NCI-H1105 (cell line): Measurements from ENCODE around the gene CARD14.

Experiments
- DNase-seq: peaks from one replicate; lab custom pipeline; 2025; lab: John Stamatoyannopoulos, UW

CARD14 gene

DNA sequence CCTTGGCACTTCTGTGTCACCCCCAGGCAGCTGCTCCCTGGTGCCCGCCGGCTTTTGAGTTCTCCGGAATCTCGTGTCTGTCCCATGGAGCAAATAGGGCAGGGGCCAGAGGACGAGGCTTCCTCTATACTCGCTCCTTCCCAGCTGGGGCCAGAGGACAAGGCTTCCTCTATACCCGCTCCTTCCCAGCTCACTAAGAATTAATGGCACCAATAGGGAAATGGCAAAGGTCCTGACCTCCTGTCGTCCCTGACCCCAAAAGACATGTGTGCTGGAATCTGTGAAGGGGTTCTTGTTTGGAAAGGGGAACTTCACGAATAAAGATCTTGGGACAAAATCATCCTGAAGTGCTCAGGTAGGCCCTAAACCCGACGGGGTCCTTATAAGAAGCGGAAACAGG, 42.7 kb downstream of the CARD14 start:
- DNase-seq = no peak

DNA sequence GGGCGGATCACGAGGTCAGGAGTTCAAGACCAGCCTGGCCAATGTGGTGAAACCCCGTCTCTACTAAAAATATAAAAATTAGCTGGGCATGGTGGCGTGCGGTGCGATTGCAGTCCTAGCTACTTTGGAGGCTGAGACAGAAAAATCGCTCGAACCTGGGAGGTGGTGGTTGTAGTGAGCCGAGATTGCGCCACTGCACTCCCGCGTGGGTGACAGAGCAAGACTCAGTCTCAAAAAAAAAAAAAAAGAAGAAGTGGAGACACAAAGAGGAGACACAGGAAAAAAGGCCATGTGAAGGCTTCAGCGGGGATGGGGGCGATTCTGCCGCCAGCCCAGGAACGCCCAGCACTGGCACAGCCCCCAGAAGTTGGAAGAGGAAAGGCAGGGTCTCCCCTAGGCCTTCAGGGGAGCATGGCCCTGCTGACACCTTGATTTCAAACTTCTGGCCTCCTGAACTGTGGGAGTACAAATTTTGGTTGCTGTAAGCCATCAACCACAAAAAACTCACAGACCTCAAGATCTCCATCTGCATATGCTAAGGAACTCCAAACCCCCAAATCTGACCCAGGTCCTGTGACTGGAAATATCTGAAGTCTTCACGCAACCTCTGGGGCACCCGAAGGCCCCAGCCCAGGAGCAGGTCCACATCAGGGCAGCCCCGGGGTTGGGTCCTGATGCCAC, 43.3 kb downstream of the CARD14 start:
- DNase-seq = no peak

DNA sequence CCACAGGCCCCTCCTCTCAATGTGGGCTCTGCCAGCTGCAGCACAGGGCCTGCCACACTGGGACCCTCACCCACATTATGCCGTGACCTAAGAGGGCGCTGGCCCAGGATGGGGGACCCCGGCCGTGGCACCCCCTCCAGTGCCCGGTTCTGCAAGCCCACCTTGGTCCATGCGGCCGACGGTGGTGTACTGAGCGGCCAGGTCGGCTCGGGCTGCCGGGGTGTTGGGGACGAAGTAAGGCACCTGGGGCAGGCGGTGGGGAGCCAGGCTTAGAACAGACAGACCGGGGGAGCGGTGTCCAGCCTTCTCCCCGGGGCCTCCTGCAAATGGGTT, 43.8 kb downstream of the CARD14 start:
- no peak for DNase-seq

- no peak for DNase-seq
Measured at GRCh38 chr17:80214012-80214877, 44.4 kb downstream of the CARD14 start.

DNA sequence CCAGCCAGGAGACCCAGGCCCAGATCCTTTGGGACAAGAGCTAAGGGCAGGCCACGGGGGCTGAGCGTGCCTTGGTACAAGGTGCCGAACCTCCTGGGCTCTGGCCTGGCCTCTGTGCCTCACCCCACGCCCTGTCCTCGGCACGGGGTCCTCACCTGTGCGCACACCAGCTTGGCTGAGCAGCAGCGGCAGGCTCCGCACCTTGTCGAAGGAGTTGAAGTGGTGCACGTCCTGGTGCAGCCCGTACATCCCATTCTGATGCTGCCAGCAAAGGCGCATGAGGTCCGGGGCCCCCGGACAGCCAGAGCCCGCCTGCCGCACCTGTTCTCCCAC, 45.0 kb downstream of the CARD14 start:
- no peak for DNase-seq

DNA sequence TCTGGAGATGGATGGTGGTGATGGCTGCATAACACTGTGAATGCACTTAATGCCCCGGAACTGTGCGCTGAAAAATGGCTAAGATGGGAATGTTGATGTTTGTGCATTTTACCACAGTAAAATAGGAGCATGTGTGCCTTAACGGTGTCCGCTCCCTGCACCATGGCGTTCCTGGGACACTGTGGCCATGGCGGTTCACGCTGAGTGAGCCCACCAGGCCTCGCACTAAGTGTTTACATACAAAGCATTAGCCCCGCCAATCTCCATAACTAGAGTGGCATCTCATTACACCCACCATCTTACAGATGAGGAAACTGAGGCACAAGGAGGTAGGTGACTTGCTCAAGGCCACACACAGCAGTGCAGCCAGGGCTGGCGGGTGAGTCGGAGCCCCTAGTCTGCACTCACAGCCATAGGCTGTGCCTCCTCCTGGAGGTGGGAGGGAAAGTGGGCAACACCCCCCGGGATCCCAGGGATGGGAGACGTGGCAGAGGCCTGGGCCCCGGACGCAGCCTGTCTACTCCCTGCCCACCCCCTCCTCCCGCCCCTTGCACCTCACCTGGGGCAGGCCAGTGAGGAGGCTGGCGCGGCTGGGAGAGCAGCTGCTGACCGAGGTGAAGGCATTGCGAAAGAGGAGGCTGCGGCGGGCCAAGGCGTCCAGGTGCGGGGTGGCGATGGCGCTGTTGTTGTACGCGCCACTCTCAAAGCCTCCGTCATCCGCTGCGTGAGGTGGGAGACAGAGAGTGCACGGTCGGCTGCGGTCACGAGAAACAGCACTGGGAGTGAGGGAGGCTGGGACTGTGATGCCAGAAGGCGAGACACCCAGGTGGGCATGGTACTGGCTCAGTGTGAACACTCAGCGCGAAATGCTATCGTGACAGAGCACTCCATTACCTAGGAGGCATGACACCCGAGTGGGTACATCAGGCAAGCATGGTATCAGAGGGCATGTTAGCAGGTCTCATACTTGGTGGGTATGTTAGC, 46.9 kb downstream of the CARD14 start:
- no peak for DNase-seq

DNA sequence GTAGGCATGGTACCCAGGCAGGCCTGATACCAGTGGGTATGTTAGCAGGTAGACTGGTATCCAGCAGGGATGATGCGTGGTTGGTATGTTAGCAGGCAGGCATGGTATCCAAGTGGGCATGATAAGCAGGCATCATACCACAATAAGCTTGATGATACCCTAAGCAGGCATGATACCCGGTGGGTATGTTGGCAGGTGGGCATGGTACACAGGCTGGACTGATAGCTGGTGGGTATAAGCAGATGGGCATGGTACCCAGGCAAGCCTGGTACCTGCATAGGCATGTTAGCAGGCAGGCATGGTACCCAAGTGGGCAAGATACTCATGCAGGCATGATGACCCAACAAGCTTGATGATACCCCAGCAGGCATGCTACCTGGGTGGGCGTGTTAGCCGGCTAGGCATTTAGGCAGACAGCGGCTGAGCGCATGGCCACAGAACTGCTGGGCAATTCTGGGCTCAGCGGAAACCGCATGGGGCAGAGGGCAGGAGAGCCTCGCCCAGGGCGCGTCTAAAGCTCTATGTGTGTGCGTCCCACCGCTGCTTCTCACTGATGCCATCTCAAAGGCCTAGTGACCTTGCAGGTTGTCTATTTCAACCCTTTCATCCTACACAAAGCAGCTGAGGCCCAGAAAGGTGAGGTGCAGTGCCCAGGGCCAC, 48.0 kb downstream of the CARD14 start:
- no peak for DNase-seq

- DNase-seq = no peak
Measured at GRCh38 chr17:80218391-80218790, 48.6 kb downstream of the CARD14 start.

GRCh38 chr17:80219013-80219762, 49.4 kb downstream of the CARD14 start:
- DNase-seq = peak; percentile 61

DNA sequence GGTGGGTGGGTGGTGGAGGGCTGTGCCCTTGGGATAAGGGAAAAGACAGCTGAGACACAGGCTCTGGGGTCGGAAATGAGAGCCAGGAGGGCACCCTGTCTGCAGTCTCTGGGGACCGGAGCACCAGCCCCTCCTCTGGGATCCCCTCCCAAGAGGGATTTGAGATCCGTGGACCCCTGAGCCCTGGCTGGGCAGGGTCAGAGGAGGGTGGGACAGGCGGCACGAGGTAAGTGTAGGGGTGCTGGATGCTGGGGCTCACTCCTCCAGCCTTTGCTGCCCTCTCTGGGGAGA, 49.9 kb downstream of the CARD14 start:
- DNase-seq = no peak

- peak; percentile 44 for DNase-seq
Measured at GRCh38 chr17:80220054-80220735, 50.4 kb downstream of the CARD14 start, which contains the start of the genes SGSH and SLC26A11. SGSH (minus strand) TSS chr17:80220333; CDS start chr17:80220313, 20 bp downstream. SLC26A11 (plus strand) TSS chr17:80220427; CDS start chr17:80221561, 1,134 bp downstream.

DNA sequence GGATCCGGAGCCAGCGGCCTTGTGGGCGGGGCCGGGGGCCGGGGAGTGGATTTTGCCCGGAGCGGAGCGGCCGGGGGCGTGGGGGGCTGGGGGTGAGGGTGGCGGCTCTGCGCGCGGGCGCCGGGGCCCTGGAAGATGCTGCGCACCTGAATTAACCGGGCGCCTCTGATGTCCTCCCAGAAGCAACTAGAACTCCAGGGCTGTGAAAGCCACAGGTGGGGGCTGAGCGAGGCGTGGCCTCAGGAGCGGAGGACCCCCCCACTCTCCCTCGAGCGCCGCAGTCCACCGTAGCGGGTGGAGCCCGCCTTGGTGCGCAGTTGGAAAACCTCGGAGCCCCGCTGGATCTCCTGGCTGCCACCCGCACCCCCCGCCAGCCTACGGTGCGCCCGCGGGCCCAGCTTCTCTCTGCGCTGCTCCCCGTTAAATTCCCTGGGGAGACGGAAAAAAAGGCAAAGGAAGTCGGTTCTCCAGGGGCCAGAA, 50.9 kb downstream of the CARD14 start:
- DNase-seq = no peak

DNA sequence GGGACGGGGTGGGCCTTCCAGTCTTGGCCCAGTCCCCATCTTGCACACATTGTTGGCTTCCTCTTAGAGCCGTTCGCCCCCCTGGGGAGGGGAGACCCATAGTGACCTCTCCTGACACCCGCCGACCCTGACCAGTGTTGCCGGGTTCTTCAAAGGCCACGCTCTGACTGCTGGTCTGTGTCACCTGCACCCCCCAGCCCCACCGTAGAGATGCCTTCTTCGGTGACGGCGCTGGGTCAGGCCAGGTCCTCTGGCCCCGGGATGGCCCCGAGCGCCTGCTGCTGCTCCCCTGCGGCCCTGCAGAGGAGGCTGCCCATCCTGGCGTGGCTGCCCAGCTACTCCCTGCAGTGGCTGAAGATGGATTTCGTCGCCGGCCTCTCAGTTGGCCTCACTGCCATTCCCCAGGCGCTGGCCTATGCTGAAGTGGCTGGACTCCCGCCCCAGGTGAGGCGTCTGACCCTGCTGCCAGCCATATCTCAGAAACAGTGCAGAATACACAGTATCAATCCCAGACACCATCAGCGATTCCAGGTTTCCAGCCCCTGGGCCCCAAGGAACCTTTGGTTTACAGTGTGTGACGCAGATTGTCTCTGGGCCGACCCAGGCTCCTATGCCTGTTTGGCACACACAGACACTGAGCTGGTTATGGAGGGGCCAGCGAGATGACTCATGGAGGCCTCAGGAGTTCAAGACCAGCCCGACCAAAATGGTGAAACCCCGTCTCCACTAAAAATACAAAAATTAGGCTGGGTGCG, 51.7 kb downstream of the CARD14 start:
- DNase-seq = no peak

DNA sequence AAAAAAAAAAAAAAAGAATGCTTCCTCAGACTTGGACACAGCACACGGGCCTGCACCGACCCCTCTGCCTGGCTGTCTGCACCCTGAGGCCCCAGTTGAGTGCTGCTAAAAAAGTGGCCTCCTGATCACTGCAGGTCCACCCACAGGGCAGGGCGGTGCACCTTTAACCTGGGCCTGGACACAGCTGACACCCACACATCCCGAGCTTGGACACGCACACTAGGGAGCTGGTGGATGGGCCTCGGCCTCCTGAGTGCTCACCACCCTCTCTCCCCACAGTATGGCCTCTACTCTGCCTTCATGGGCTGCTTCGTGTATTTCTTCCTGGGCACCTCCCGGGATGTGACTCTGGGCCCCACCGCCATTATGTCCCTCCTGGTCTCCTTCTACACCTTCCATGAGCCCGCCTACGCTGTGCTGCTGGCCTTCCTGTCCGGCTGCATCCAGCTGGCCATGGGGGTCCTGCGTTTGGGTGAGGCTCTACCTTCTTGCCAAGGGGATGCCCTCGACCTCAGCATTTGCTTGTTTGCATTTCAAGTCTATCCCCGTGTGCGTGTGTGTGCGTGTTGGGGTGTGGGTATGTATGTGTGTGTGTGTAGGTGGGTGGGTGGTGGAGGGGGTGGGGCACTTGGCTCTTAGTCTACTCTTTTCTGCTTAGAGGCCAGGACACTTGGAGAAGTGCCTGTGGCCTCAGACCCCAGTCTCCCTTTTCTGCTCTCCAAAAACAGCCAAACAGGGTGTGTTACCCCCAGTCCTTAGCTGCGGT, 52.7 kb downstream of the CARD14 start:
- no peak for DNase-seq

GRCh38 chr17:80223142-80223815, 53.4 kb downstream of the CARD14 start:
- DNase-seq = no peak

DNA sequence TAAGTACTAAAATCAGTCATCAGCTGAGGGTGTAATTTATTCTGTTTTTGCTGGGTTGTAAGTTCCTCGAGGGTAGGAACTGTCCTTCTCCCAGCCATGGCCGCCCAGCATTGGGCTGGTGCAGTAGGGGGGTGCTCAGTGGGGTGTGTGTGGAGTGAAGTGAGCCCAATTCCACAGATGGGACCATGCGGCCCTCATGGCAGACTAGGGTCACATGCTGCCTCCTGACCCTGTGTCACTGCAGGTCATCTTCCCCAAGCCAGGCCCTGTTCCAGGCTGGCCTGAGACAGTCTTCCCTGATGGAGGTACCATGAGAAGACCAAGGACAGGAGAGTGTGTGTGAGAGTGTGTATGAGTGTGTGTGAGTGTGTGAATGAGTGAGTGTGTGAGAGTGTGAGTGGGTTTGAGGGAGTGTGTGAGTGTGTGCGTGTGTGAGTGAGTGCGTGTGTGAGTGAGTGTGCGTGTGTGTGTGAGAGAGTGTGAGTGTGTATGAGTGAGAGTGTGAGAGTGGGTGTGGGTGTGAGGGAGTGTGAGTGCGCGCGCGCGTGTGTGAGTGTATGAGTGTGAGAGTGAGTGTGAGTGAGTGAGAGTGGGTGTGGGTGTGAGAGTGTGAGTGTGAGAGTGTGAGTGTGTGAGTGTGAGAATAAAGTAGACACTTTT, 54.1 kb downstream of the CARD14 start:
- DNase-seq = no peak

DNA sequence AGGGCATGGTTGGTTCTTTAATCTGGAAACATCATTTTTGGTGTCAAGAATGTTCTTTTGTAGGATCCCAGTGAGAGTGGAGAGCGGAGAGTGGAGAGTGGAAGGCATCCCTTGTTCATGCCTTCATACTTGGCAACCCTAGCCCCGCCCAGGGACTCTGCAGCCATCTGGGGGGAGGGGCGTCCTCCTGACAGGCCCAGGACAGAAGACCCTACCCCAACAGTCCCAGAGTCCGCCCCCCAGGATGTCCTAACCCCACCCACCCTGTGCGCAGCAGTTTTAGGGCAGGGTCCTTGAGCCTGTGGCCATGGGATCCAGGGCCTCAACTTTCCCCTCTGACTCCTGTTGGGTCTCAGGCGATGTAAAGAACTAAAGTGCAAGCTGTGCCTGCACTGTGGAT, 54.9 kb downstream of the CARD14 start:
- no peak for DNase-seq

GRCh38 chr17:80225230-80225629, 55.4 kb downstream of the CARD14 start:
- no peak for DNase-seq
